Activated CD4-positive, alpha-beta T cell treated with anti-CD3 and anti-CD28 coated beads, Interleukin-2, amount 50 U/mL, for 16 hours (primary cell): ENCODE results near the gene CBX5.
"Not testable (repeated sequence)": the region's sequence is repeated elsewhere in the genome, so short reads cannot be mapped to it uniquely, and the experiment has no call there.

ENCODE experiments used
- DNase-seq: peaks from one replicate; pipeline ENCODE4 v3.0.0-alpha.2; 2020

Gene CBX5

GRCh38 chr12:54196396-54196795 is 83.5 kb downstream of the CBX5 start:
- no peak for DNase-seq

- DNase-seq: no peak
Observed at GRCh38 chr12:54195737-54196347, 84.1 kb downstream of the CBX5 start.

GRCh38 chr12:54195080-54195736 is 84.7 kb downstream of the CBX5 start:
- DNase-seq: no peak

GRCh38 chr12:54194611-54195010 is 85.3 kb downstream of the CBX5 start:
- not testable (repeated sequence) for DNase-seq

GRCh38 chr12:54193434-54193833 is 86.5 kb downstream of the CBX5 start:
- DNase-seq: no peak

GRCh38 chr12:54191550-54192022 is 88.3 kb downstream of the CBX5 start:
- peak; percentile 83 for DNase-seq

GRCh38 chr12:54191126-54191525 is 88.8 kb downstream of the CBX5 start:
- DNase-seq: no peak

- no peak for DNase-seq
Observed at GRCh38 chr12:54189198-54189539, 90.8 kb downstream of the CBX5 start.

GRCh38 chr12:54187075-54187474 is 92.8 kb downstream of the CBX5 start:
- DNase-seq: no peak

- DNase-seq: no peak
Observed at GRCh38 chr12:54185919-54186318, 94.0 kb downstream of the CBX5 start.

- not testable (repeated sequence) for DNase-seq
Observed at GRCh38 chr12:54185297-54185696, 94.6 kb downstream of the CBX5 start.

- DNase-seq: no peak
Observed at GRCh38 chr12:54184024-54184805, 95.7 kb downstream of the CBX5 start.

GRCh38 chr12:54182981-54183380 is 96.9 kb downstream of the CBX5 start:
- no peak for DNase-seq

- no peak for DNase-seq
Observed at GRCh38 chr12:54182086-54182485, 97.8 kb downstream of the CBX5 start.
